DOHH2 (cell line): ENCODE measurements around the gene BPTF.
A peak's percentile ranks its signal among the peaks of the same experiment; 100 is the strongest.
"Not testable (repeated sequence)": the region's sequence is repeated elsewhere in the genome, so short reads cannot be mapped to it uniquely, and the experiment has no call there.

Experiments used
- H3F3A ChIP-seq: fragments of 200-600 bp; sonication (generic), shearing (Covaris generic); 2 replicates; pipeline ENCODE4 v1.6.0; 2016; ENCODE audit warnings: antibody characterized with exemption, mild to moderate bottlenecking; ENCODE audit not compliant: control insufficient read depth, insufficient read depth
- H3K27ac ChIP-seq: fragments of 200-600 bp; sonication (generic); 2 replicates; pipeline ENCODE4 v1.5.1; 2014; ENCODE audit warnings: low read depth, mild to moderate bottlenecking, low read length, moderate library complexity
- H3K27me3 ChIP-seq: fragments of 200-600 bp; sonication (generic); 2 replicates; pipeline ENCODE4 v1.6.1; 2014; ENCODE audit warnings: mild to moderate bottlenecking, low read length, mixed read lengths; ENCODE audit not compliant: control insufficient read depth
- H3K36me3 ChIP-seq: fragments of 200-600 bp; sonication (generic); 2 replicates; pipeline ENCODE4 v1.6.1; 2014; ENCODE audit warnings: mild to moderate bottlenecking, low read length, moderate library complexity, mixed read lengths; ENCODE audit not compliant: control insufficient read depth
- H3K4me1 ChIP-seq: fragments of 200-600 bp; sonication (generic); 2 replicates; pipeline ENCODE4 v1.6.1; 2014; ENCODE audit warnings: mild to moderate bottlenecking, low read length, mixed read lengths; ENCODE audit not compliant: control insufficient read depth
- H3K4me2 ChIP-seq: fragments of 200-600 bp; sonication (generic); 2 replicates; pipeline ENCODE4 v1.6.0; 2014; ENCODE audit warnings: mild to moderate bottlenecking, low read length, moderate library complexity
- H3K4me3 ChIP-seq: fragments of 200-600 bp; sonication (generic); 2 replicates; pipeline ENCODE4 v1.5.1; 2014; ENCODE audit warnings: mild to moderate bottlenecking, low read length, mixed read lengths
- H3K79me2 ChIP-seq: fragments of 200-600 bp; sonication (generic); 2 replicates; pipeline ENCODE4 v1.6.1; 2014; ENCODE audit warnings: mild to moderate bottlenecking, low read length, mixed read lengths; ENCODE audit not compliant: control insufficient read depth
- H3K9me2 ChIP-seq: fragments of 200-600 bp; sonication (generic); replicated peaks from 2 replicates; pipeline ENCODE4 v1.6.1; 2014; ENCODE audit warnings: mild to moderate bottlenecking, low read length, mixed read lengths; ENCODE audit not compliant: control insufficient read depth
- H3K9me3 ChIP-seq: fragments of 200-600 bp; sonication (generic); 2 replicates; pipeline ENCODE4 v1.6.1; 2014; ENCODE audit warnings: antibody characterized with exemption, low read length, mixed read lengths; ENCODE audit not compliant: control insufficient read depth, insufficient read depth
- H4K20me1 ChIP-seq: fragments of 200-600 bp; sonication (generic); 2 replicates; pipeline ENCODE4 v1.6.0; 2014; ENCODE audit warnings: low read depth, mild to moderate bottlenecking, antibody characterized with exemption, low read length, moderate library complexity; ENCODE audit not compliant: control insufficient read depth, insufficient read depth
- CTCF ChIP-seq: fragments of 200-600 bp; sonication (generic); IDR thresholded peaks from one replicate; pipeline ENCODE4 v1.5.1; 2014; ENCODE audit warnings: antibody characterized with exemption, mild to moderate bottlenecking, low read depth, low read length; ENCODE audit not compliant: poor library complexity, severe bottlenecking
- EZH2phosphoT487 ChIP-seq: fragments of 200-600 bp; sonication (generic); IDR thresholded peaks from 2 replicates; pipeline ENCODE4 v1.6.1; 2017; ENCODE audit warnings: borderline replicate concordance, mild to moderate bottlenecking, antibody characterized with exemption, low read length, moderate library complexity, mixed read lengths

Gene BPTF

DNA sequence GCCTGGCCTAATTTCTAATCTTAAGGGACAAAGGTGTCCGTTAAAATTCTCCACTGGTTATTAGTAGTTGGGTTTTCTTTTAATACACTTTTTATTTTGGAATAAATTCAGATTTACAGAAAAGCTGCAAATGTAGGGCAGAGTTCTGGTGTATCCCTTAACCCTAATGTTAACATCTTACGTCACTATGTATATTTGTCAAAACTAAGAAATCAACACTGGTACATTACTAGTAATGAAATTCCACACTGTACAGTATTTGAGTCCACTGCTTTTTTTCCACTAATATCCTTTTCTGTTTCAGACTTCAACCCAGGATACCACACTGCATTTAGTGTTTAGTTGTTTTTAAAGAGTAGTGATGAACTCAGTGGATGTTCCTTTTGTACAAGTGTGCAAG lies 191.5 kb downstream of the BPTF start:
- H3K9me2 ChIP-seq = no peaks in the 10 kb centered on the region
- H3K4me2 ChIP-seq = no peak overlapping the region
- H3K27ac ChIP-seq = no peak overlapping the region
- H3F3A ChIP-seq = peaks cover under 1% of the 10 kb centered on the region; the same call in 1 of the 2 replicates
- TF ChIP-seq CTCF (no peak), EZH2phosphoT487 (no peak)
- H3K4me1 ChIP-seq = peaks cover 13% of the 10 kb centered on the region
- H4K20me1 ChIP-seq = no peaks in the 10 kb centered on the region
- H3K9me3 ChIP-seq = no peaks in the 10 kb centered on the region
- no peaks in the 10 kb centered on the region for H3K36me3 ChIP-seq
- no peaks in the 10 kb centered on the region for H3K79me2 ChIP-seq
- H3K27me3 ChIP-seq = 0 out of 2 replicates have a peak, but pooled peaks cover 2% of the 10 kb centered on the region
- no peak overlapping the region for H3K4me3 ChIP-seq

GRCh38 chr17:68018493-68018892 lies 193.2 kb downstream of the BPTF start:
- H3K4me3 ChIP-seq, H3K9me3 ChIP-seq, H3K27ac ChIP-seq, H3K9me2 ChIP-seq, H4K20me1 ChIP-seq, H3K79me2 ChIP-seq, H3K36me3 ChIP-seq, H3F3A ChIP-seq, H3K4me2 ChIP-seq, H3K27me3 ChIP-seq: not testable (repeated sequence)
- H3K4me1 ChIP-seq = peaks cover 13% of the 10 kb centered on the region

GRCh38 chr17:68019336-68019674 lies 194.0 kb downstream of the BPTF start:
- peak overlapping the region; percentile 83 for H3K4me3 ChIP-seq
- peak overlapping the region; percentile 96 for H3K4me2 ChIP-seq
- H3K36me3 ChIP-seq = no peaks in the 10 kb centered on the region
- no peak overlapping the region for H3K27ac ChIP-seq
- peaks cover 13% of the 10 kb centered on the region for H3K4me1 ChIP-seq
- H3K9me2 ChIP-seq = no peaks in the 10 kb centered on the region
- H4K20me1 ChIP-seq = no peaks in the 10 kb centered on the region
- H3K9me3 ChIP-seq = no peaks in the 10 kb centered on the region
- H3K27me3 ChIP-seq = 0 out of 2 replicates have a peak, but pooled peaks cover 2% of the 10 kb centered on the region
- H3F3A ChIP-seq = peaks cover 8% of the 10 kb centered on the region
- no peak for TF ChIP-seq EZH2phosphoT487
- no peak for TF ChIP-seq CTCF
- no peaks in the 10 kb centered on the region for H3K79me2 ChIP-seq

DNA sequence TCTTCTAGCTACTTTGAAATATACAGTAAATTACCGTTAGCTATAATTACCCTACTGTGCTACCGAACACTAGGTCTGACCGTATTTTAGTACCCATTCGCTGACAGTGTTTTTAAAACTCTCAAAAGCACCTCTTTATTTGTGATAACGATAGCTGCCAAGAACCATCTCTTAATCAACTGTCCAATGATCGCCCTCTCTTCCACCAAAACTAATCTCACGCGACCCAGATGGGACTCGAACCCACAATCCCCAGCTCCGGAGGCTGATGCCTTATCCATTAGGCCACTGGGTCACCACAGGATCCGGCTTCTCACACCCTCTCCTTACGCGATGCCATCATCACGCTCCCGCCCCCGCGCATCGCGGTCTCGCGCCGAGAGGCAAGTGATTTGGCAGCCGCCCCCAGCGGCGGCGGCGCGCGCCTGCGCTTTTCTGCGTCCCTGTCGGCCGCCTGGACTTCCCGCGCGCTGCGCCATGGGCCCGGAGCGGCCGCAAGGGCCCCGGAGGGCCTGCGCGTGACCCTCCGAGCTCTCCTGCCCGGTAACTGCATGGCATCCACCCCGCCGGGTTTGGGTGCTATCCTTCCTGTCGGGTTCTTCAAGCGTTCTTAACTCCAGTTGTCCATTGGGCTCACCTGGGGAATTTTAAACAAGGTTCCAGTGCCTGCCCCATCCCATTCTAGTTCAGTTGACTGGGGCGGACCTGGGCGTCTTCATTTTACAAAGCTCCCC lies 194.5 kb downstream of the BPTF start:
- Histone ChIP-seq H3K27me3 (0 out of 2 replicates have a peak, but pooled peaks cover 2% of the 10 kb centered on the region), H3K27ac (peak overlapping the region; percentile 51), H3K36me3 (no peaks in the 10 kb centered on the region), H3K4me1 (peaks cover 13% of the 10 kb centered on the region), H3F3A (peaks cover 8% of the 10 kb centered on the region), H3K4me2 (peak overlapping the region; percentile 96), H3K9me2 (no peaks in the 10 kb centered on the region), H3K79me2 (no peaks in the 10 kb centered on the region), H3K4me3 (peak overlapping the region; percentile 83), H4K20me1 (no peaks in the 10 kb centered on the region), H3K9me3 (no peaks in the 10 kb centered on the region)
- no peak for TF ChIP-seq EZH2phosphoT487
- TF ChIP-seq CTCF = peak; percentile 39
